ENCODE data around the gene TXNDC16.

TXNDC16 gene

DNA sequence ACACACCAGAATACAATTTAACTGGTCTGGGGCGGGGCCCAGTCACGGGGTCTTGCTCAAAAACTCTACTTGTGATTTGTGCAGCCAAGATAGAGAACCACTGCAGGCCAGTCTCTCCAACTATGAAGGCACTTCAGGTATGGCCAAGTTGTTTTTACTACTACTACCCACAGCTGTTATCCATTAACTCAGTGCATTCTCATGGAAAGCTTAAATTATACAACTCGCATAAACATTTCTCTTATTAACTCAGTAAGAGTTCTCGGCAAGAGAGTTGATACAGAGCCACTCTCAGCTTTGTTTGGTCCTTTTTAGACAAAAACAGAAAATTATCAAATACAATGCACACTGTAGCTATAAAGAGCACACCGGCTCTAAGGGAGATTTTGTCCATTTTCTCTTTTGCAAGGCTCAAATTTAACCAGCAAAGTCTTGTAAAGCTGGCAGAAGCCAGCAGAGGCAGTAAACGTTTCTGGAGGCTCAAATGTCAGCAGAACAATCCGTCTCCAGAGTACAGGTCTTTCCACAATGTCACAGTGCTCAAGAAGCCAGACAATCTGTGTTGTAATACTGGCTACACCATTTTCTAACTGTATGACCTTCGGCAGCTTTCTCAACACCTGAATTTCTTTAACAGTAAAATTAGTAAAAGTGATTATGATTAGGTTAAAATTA is 152.2 kb downstream of the TXNDC16 start:
- Histone ChIP-seq H3K4me2 (ENCODE audit: low read depth, low read length) (no peak overlapping the region), H3K79me2 (ENCODE audit: low read length) (no peaks in the 10 kb centered on the region), H3K4me3 (ENCODE audit: low read length) (no peak overlapping the region), H3K9me3 (replicated peaks; ENCODE audit: insufficient read depth, low read length) (no peaks in the 10 kb centered on the region), H3K9me2 (replicated peaks; ENCODE audit: insufficient read depth, low read length) (no peaks in the 10 kb centered on the region), H2AFZ (ENCODE audit: low read length) (no peak overlapping the region), H3K9ac (ENCODE audit: low read length) (no peak overlapping the region), H3K27ac (ENCODE audit: low read length) (no peak overlapping the region), H4K20me1 (ENCODE audit: insufficient read depth, low read length) (no peaks in the 10 kb centered on the region), H3K27me3 (replicated peaks; ENCODE audit: insufficient read depth, low read length) (no peaks in the 10 kb centered on the region), H3K36me3 (replicated peaks; ENCODE audit: insufficient read depth, low read length) (no peaks in the 10 kb centered on the region), H3F3A (ENCODE audit: insufficient read depth, low read length) (no peaks in the 10 kb centered on the region), H3K4me1 (ENCODE audit: low read length) (peaks cover 8% of the 10 kb centered on the region; the same call in 1 of the 2 replicates)
- DNase-seq = no peak
- TF ChIP-seq EZH2phosphoT487 (IDR thresholded peaks at IDR 0.05; ENCODE audit: low read length) (no peak), EZH2 (optimal IDR thresholded peaks at IDR 0.05; ENCODE audit: low read depth, low read length) (no peak), CTCF (IDR thresholded peaks at IDR 0.05; ENCODE audit: low read length) (no peak)

DNA sequence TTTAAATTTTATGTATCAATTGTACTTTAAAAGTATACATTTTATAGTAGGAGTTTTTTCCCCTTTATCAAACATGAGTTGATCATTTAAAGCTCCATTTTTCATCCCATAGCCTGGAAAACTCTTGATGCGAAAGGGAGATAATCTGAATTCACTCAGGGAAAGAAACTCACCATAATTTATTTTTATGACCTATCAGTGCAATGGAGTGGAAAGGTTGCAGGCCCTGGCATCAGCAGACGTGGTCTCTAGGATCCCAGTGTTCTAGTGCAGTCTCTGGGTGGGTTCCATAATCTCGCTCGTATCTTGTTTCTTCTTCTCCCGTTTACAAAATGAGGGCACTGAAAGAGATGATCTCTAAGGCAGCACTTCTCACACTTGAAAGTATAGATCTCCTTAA is 153.2 kb downstream of the TXNDC16 start:
- no peak overlapping the region for H2AFZ ChIP-seq (ENCODE audit: low read length)
- H3K9me3 ChIP-seq (replicated peaks; ENCODE audit: insufficient read depth, low read length) = no peaks in the 10 kb centered on the region
- TF ChIP-seq EZH2phosphoT487 (IDR thresholded peaks at IDR 0.05; ENCODE audit: low read length) (no peak), CTCF (IDR thresholded peaks at IDR 0.05; ENCODE audit: low read length) (no peak), EZH2 (optimal IDR thresholded peaks at IDR 0.05; ENCODE audit: low read depth, low read length) (no peak)
- H3K36me3 ChIP-seq (replicated peaks; ENCODE audit: insufficient read depth, low read length) = no peaks in the 10 kb centered on the region
- H3K79me2 ChIP-seq (ENCODE audit: low read length) = no peaks in the 10 kb centered on the region
- no peak overlapping the region for H3K9ac ChIP-seq (ENCODE audit: low read length)
- no peak overlapping the region for H3K4me3 ChIP-seq (ENCODE audit: low read length)
- H3F3A ChIP-seq (ENCODE audit: insufficient read depth, low read length) = no peaks in the 10 kb centered on the region
- H3K27me3 ChIP-seq (replicated peaks; ENCODE audit: insufficient read depth, low read length) = no peaks in the 10 kb centered on the region
- H3K27ac ChIP-seq (ENCODE audit: low read length) = no peak overlapping the region
- H3K9me2 ChIP-seq (replicated peaks; ENCODE audit: insufficient read depth, low read length) = no peaks in the 10 kb centered on the region
- no peaks in the 10 kb centered on the region for H4K20me1 ChIP-seq (ENCODE audit: insufficient read depth, low read length)
- H3K4me2 ChIP-seq (ENCODE audit: low read depth, low read length) = no peak overlapping the region
- H3K4me1 ChIP-seq (ENCODE audit: low read length) = peaks cover 8% of the 10 kb centered on the region; the same call in 1 of the 2 replicates
- DNase-seq = no peak

DNA sequence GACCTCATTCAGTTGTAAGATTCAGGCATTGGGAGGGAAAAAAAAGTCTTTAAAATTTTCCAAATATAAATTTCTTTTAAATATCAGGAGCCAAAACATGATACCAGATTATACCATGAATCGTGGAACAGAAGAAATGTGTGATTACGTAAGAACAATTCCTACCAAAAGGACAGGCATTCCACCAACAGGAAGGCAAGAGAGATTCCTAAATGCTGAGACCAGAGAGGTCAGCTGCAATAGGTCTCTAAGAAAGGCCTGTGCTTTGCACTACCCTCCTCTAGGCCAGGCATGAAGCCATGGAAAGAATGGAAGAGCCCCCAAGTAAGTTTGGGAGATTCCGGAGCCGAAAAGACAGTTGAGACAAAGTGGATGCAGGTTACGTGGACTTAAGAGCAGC is 154.5 kb downstream of the TXNDC16 start:
- no peaks in the 10 kb centered on the region for H4K20me1 ChIP-seq (ENCODE audit: insufficient read depth, low read length)
- no peak overlapping the region for H3K4me2 ChIP-seq (ENCODE audit: low read depth, low read length)
- DNase-seq = no peak
- H2AFZ ChIP-seq (ENCODE audit: low read length) = no peak overlapping the region
- no peak overlapping the region for H3K9ac ChIP-seq (ENCODE audit: low read length)
- H3K4me1 ChIP-seq (ENCODE audit: low read length) = peaks cover 8% of the 10 kb centered on the region; the same call in 1 of the 2 replicates
- H3K36me3 ChIP-seq (replicated peaks; ENCODE audit: insufficient read depth, low read length) = no peaks in the 10 kb centered on the region
- H3K9me2 ChIP-seq (replicated peaks; ENCODE audit: insufficient read depth, low read length) = no peaks in the 10 kb centered on the region
- no peaks in the 10 kb centered on the region for H3F3A ChIP-seq (ENCODE audit: insufficient read depth, low read length)
- TF ChIP-seq CTCF (IDR thresholded peaks at IDR 0.05; ENCODE audit: low read length) = no peak
- TF ChIP-seq EZH2 (optimal IDR thresholded peaks at IDR 0.05; ENCODE audit: low read depth, low read length) = no peak
- TF ChIP-seq EZH2phosphoT487 (IDR thresholded peaks at IDR 0.05; ENCODE audit: low read length) = no peak
- H3K79me2 ChIP-seq (ENCODE audit: low read length) = no peaks in the 10 kb centered on the region
- no peak overlapping the region for H3K27ac ChIP-seq (ENCODE audit: low read length)
- no peaks in the 10 kb centered on the region for H3K9me3 ChIP-seq (replicated peaks; ENCODE audit: insufficient read depth, low read length)
- no peak overlapping the region for H3K4me3 ChIP-seq (ENCODE audit: low read length)
- no peaks in the 10 kb centered on the region for H3K27me3 ChIP-seq (replicated peaks; ENCODE audit: insufficient read depth, low read length)
